GM18520 (cell line): Measurements from ENCODE around the gene CCDC187.

Experiments used
- ATAC-seq: cut with Tn5 transposase; IDR thresholded peaks from one replicate; pipeline ENCODE4 v1.9.1; 2021; ENCODE audit not compliant: unreplicated experiment

The CCDC187 gene

GRCh38 chr9:136312436-136312835 lies 8.5 kb upstream of the CCDC187 start:
- no peak for ATAC-seq

- ATAC-seq: no peak
Measured at GRCh38 chr9:136312009-136312375, 8.1 kb upstream of the CCDC187 start.

- no peak for ATAC-seq
Measured at GRCh38 chr9:136311051-136312008, 7.4 kb upstream of the CCDC187 start.

- no peak for ATAC-seq
Measured at GRCh38 chr9:136310273-136311030, 6.6 kb upstream of the CCDC187 start.

- ATAC-seq: no peak
Measured at GRCh38 chr9:136309806-136310220, 5.9 kb upstream of the CCDC187 start.

- ATAC-seq: no peak
Measured at GRCh38 chr9:136309101-136309801, 5.4 kb upstream of the CCDC187 start.

- ATAC-seq: no peak
Measured at GRCh38 chr9:136308702-136309053, 4.8 kb upstream of the CCDC187 start.

- no peak for ATAC-seq
Measured at GRCh38 chr9:136308006-136308701, 4.3 kb upstream of the CCDC187 start.

GRCh38 chr9:136307215-136307750 lies 3.4 kb upstream of the CCDC187 start:
- no peak for ATAC-seq

- no peak for ATAC-seq
Measured at GRCh38 chr9:136306211-136307208, 2.6 kb upstream of the CCDC187 start.

- ATAC-seq: no peak
Measured at GRCh38 chr9:136305804-136306203, 1.9 kb upstream of the CCDC187 start.

- no peak for ATAC-seq
Measured at GRCh38 chr9:136304981-136305380, 1.1 kb upstream of the CCDC187 start.

- ATAC-seq: no peak
Measured at GRCh38 chr9:136304456-136304855, 562 bp upstream of the CCDC187 start.

GRCh38 chr9:136303066-136303824 lies 649 bp downstream of the CCDC187 start:
- no peak for ATAC-seq

GRCh38 chr9:136302527-136302926 lies 1.4 kb downstream of the CCDC187 start:
- ATAC-seq: no peak

GRCh38 chr9:136300866-136301265 lies 3.0 kb downstream of the CCDC187 start:
- no peak for ATAC-seq

GRCh38 chr9:136300016-136300545 lies 3.8 kb downstream of the CCDC187 start:
- no peak for ATAC-seq

- no peak for ATAC-seq
Measured at GRCh38 chr9:136299541-136299940, 4.4 kb downstream of the CCDC187 start.
